ENCODE data around the gene PTPN23.

PTPN23 gene

DNA sequence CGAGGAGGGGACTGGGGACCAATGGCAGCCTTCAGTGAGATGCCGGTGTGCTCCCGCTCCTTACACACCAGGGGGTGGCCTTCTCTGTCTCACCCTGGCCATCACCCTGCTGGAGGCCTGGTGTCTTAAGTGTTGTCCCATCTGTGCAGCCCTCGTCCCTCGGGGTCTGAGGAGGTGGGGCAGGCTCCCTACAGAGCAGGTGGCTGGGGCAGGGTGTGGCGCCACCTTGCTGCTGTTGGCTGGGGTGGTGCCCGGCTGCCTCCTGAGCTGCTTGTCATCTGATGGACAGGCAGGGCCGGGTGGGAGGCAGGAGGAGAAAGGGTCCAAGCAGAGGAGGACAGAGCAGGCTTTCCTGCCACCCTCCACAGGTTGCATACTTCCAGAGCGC lies 25.9 kb downstream of the PTPN23 start:
- DNase-seq, result peak; percentile 83

DNA sequence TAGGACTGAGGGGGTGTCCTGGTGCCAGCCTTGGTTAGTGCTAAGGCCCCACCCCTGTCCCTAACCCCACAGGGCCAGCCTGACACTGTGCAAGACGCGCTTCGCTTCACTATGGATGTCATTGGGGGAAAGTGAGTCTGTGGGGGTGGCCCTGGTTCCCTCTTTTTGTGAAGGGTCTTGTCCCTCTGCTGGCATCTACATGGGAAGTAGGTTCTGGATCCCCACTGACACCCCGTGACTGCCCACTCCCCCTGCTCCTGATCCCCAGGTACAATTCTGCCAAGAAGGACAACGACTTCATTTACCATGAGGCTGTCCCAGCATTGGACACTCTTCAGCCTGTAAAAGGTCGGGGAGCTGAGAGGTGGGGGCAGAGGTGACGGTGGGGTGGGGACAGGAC lies 26.4 kb downstream of the PTPN23 start:
- DNase-seq, result no peak

GRCh38 chr3:47407896-47408838 lies 27.3 kb downstream of the PTPN23 start:
- no peak for DNase-seq

DNA sequence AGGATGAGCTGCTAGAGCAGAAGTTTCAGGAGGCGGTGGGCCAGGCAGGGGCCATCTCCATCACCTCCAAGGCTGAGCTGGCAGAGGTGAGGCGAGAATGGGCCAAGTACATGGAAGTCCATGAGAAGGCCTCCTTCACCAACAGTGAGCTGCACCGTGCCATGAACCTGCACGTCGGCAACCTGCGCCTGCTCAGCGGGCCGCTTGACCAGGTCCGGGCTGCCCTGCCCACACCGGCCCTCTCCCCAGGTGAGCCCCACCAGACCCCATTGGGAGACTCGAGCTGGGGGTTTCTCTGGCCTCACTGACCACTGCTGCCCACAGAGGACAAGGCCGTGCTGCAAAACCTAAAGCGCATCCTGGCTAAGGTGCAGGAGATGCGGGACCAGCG lies 28.0 kb downstream of the PTPN23 start:
- DNase-seq, result no peak

GRCh38 chr3:47409284-47409683 lies 28.5 kb downstream of the PTPN23 start:
- DNase-seq, result no peak

DNA sequence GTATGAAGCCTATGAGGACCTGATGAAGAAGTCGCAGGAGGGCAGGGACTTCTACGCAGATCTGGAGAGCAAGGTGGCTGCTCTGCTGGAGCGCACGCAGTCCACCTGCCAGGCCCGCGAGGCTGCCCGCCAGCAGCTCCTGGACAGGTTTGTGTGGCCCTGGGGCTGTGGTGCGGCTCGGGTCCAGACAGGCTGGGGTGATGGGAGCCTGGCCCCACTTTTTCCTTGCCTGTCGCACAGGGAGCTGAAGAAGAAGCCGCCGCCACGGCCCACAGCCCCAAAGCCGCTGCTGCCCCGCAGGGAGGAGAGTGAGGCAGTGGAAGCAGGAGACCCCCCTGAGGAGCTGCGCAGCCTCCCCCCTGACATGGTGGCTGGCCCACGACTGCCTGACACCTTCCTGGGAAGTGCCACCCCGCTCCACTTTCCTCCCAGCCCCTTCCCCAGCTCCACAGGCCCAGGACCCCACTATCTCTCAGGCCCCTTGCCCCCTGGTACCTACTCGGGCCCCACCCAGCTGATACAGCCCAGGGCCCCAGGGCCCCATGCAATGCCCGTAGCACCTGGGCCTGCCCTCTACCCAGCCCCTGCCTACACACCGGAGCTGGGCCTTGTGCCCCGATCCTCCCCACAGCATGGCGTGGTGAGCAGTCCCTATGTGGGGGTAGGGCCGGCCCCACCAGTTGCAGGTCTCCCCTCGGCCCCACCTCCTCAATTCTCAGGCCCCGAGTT lies 29.0 kb downstream of the PTPN23 start:
- DNase-seq, result no peak

DNA sequence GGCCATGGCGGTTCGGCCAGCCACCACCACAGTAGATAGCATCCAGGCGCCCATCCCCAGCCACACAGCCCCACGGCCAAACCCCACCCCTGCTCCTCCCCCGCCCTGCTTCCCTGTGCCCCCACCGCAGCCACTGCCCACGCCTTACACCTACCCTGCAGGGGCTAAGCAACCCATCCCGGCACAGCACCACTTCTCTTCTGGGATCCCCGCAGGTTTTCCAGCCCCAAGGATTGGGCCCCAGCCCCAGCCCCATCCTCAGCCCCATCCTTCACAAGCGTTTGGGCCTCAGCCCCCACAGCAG lies 29.5 kb downstream of the PTPN23 start:
- DNase-seq, result no peak

GRCh38 chr3:47410801-47411646 lies 30.2 kb downstream of the PTPN23 start:
- DNase-seq, result no peak

GRCh38 chr3:47411696-47412452 lies 31.1 kb downstream of the PTPN23 start:
- DNase-seq, result no peak

- DNase-seq, result no peak
These were observed 31.6 kb downstream of the PTPN23 start for GRCh38 chr3:47412453-47412756.

DNA sequence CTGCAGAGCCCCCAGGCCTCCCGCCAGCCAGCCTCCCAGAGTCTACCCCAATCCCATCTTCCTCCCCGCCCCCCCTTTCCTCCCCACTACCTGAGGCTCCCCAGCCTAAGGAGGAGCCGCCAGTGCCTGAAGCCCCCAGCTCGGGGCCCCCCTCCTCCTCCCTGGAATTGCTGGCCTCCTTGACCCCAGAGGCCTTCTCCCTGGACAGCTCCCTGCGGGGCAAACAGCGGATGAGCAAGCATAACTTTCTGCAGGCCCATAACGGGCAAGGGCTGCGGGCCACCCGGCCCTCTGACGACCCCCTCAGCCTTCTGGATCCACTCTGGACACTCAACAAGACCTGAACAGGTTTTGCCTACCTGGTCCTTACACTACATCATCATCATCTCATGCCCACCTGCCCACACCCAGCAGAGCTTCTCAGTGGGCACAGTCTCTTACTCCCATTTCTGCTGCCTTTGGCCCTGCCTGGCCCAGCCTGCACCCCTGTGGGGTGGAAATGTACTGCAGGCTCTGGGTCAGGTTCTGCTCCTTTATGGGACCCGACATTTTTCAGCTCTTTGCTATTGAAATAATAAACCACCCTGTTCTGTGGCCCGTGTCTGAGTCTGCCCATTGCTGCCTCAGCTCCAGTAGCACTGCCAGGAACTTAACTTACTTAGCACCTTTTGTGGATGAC lies 32.2 kb downstream of the PTPN23 start:
- DNase-seq, result no peak

DNA sequence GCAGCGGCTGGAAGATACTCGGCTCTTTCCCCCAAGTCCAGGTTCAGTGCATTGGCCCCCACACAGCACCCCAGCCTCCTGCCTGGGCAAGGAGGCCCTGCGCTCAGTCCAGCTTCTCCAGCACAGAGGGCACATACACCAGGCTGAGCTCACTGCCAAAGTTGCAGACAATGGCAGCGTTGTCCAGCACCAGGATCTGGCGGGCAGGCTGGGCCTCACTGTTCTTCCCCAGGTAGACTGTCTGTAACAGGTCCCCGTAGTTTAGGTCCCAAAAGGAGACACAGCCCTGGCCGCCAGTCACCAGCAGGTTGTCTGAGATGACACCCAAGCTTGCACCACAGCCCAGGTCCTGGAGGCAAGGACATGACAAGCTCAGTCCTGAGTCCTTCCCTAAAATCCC lies 32.9 kb downstream of the PTPN23 start:
- DNase-seq, result no peak

DNA sequence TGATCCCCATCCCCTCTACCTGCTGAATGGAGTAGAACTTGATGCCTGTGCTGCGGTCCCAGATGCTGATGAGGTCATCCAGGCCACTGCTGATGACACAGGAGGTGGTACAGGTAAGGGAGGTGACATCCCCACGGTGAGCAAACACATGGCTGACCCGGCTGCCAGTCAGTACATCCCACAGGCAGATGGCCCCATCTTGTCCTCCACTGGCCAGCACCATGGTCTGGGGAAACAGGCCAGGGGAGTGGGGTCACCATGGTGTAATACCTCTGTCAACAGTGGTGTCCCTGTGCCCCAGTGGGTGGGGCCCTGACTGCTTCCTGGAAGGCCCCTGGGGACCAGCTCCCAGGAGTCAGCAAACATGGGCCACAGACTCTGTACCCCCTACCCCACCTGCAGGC lies 33.3 kb downstream of the PTPN23 start:
- DNase-seq, result no peak

GRCh38 chr3:47414666-47415587 lies 34.1 kb downstream of the PTPN23 start:
- no peak for DNase-seq

DNA sequence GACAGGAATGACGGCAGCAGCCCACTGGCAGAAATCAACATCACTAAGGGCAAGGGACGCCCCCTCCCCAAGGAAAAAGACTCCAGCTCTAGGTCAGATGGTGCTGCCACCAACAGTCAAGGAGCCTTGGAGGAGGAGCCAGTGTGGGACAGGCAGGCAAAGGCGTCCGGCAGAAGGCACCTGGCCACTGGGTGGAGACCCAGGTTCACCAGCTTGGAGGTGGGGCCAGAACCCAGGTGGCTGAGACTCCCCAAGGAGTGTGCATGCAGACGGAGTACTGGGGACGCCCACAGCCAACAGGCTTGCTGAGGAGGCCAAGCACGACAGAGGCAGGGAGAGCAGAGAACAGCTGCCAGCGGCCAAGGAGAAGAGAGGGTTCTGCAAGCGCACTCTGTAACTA lies 35.2 kb downstream of the PTPN23 start:
- no peak for DNase-seq

DNA sequence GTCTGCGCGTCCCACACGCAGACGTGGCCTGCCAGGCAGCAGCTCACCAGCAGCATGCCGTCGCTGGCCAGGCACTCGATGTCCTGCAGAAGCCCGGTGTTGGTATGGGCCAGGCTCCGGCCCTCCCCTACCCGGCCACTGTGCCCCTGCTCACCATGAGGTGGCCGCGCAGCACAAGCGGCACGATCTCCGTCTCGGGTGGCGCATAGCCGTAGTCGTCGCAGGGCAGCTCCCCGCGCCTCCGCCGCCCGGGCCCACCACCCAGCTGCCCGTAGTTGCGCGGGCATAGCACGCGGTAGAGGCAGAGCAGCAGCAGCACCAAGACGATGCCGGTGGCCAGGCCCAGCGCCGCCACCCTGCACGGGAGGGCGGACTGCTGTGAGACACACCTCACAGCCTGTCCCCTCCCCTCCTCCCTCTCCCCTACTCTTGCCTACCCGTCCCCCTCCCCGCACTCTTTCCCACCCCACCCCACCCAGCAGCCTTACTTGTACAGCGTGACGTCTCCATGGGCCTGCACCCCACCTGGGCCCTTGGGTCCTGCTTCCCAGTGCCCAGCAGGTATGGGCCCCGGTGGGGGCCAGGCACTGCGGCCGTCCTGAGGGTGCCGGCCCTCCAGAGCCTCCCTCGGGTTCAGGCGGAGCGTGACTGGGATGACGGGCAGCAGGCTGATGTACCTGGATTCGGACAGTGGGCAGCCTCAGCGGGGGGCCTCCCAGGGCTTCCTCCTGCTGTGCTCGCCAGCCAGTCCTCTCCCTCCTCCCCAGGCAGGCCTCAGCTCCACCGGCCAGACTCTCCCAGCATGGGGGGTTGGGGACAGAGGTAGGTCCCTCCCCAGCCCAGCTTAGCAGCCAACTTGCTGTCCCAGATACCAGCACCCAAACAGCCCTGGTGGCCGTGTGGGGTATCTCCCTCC lies 37.6 kb downstream of the PTPN23 start:
- DNase-seq, result peak; percentile 26

DNA sequence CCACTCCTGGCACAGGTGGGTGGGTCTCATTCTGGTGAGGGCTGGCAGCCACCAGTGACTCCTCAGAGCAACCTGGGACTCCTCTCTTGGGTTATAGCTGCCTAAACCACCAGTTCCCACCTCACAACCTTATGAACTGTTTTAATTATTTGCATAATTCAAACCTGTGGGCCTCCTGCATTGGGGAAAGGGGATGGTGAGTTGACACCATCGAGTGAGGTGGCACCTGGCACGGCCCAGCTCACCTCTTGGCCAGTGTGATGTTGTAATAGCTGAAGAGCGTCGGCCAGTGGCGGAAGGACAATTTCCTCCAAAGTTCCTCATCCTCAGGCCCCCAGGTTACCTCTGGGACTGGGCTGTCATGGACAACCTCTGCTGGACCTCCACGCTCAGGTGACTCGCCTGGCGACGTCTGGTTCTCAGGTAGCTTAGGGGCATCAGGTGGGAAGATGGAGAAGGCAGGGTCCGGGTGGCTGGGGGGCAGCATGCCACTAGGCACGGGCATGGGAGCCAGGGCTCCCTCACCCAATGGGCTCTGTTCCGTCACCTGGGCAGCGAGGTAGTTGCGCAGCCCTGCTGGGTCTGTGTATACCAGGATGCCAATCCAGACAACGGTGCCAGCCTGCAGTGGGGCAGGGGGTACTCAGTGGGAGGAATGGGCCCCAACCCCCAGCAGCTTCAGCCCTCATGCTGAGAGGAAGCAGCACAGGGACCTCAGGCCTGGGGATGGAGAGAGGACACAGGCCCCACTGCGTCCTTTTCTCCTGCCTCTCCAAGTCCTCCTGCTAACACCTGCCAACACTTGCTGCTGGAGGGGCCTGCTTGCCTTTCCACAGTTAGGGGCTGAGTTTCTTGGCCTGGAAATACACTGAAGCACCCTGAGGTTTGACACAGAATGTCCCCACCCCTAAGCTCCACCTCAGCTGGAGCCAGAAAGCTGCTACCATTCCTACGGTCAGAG lies 38.5 kb downstream of the PTPN23 start:
- DNase-seq, result no peak

DNA sequence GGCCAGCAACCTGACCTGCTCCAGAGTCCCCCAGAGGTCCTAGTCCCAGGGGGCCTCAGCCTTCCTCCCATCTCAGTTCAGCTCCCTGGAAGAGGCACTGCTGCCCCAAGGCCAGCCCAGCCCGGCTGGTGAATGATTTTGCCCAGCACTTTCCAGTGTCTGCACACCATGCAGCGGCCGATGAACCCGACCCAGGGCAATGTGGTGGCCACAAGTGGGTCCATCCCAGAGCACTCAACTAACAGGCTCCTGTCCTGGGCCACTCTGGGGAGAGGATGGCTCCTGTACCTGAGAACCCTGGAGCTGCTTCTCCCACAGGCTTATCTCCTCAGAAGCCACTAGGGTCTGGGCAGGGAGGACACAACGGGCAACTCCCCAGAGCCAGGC lies 39.2 kb downstream of the PTPN23 start:
- no peak for DNase-seq
